Fibroblast of lung (primary cell): ENCODE data around the gene THY1. TPM values are rescaled to one million over a fixed set of nuclear protein-coding genes. Genes with fewer than 3 reads are reported as not detected.
"Not testable (repeated sequence)": the region's sequence is repeated elsewhere in the genome, so short reads cannot be mapped to it uniquely, and the experiment has no call there.

Experiments
- DNase-seq, 2 donors: peaks; one replicate each; pipeline versions ENCODE4 v3.0.0 to v3.0.0-alpha.2; 2010; ENCODE audit warnings: low read depth in 2 of 2
- H2AFZ ChIP-seq: 2 replicates; pipeline ENCODE4 v1.5.1; 2012; ENCODE audit warnings: low read length, control low read depth, inconsistent platforms
- H3K27ac ChIP-seq: 2 replicates; pipeline ENCODE4 v1.5.1; 2011; ENCODE audit warnings: low read length, control low read depth; ENCODE audit not compliant: insufficient read depth
- H3K27me3 ChIP-seq: 2 replicates; pipeline ENCODE4 v1.5.1; 2011; ENCODE audit warnings: mild to moderate bottlenecking, low read length; ENCODE audit not compliant: control insufficient read depth, insufficient read depth
- H3K36me3 ChIP-seq: 2 replicates; pipeline ENCODE4 v1.5.1; 2011; ENCODE audit warnings: low read length; ENCODE audit not compliant: control insufficient read depth, insufficient read depth
- H3K4me1 ChIP-seq: 2 replicates; pipeline ENCODE4 v1.5.1; 2011; ENCODE audit warnings: low read length; ENCODE audit not compliant: control insufficient read depth, insufficient read depth; ENCODE audit errors: extremely low read depth
- H3K4me2 ChIP-seq: 2 replicates; pipeline ENCODE4 v1.5.1; 2011; ENCODE audit warnings: low read length, control low read depth; ENCODE audit not compliant: insufficient read depth; ENCODE audit errors: extremely low read depth
- H3K4me3 ChIP-seq, 4 experiments: fragments of 200-600 bp in 1 of 4; sonication (generic) in 1 of 4; replicated peaks in 1 of 4; 2 replicates each; pipeline ENCODE4 v1.5.1; 2011 to 2016; ENCODE audit warnings: low read length in 4 of 4, low read depth in 3 of 4, mild to moderate bottlenecking in 3 of 4, control low read depth in 2 of 4, inconsistent platforms in 1 of 4, mixed read lengths in 1 of 4; ENCODE audit not compliant: insufficient read depth in 1 of 4; ENCODE audit errors: control extremely low read depth in 1 of 4
- H3K79me2 ChIP-seq: 2 replicates; pipeline ENCODE4 v1.5.1; 2012; ENCODE audit warnings: mild to moderate bottlenecking, low read length, inconsistent platforms; ENCODE audit not compliant: control insufficient read depth, insufficient read depth
- H3K9ac ChIP-seq: 2 replicates; pipeline ENCODE4 v1.5.1; 2011; ENCODE audit warnings: mild to moderate bottlenecking, low read length, control low read depth; ENCODE audit not compliant: insufficient read depth
- H3K9me3 ChIP-seq: 2 replicates; pipeline ENCODE4 v1.5.1; 2012; ENCODE audit warnings: low read depth, low read length; ENCODE audit not compliant: control insufficient read depth, insufficient read depth
- H4K20me1 ChIP-seq: 2 replicates; pipeline ENCODE4 v1.5.1; 2011; ENCODE audit warnings: low read length; ENCODE audit not compliant: control insufficient read depth, insufficient read depth; ENCODE audit errors: extremely low read depth
- EZH2 ChIP-seq: IDR thresholded peaks from 2 replicates; pipeline ENCODE4 v1.5.1; 2012; ENCODE audit warnings: low read length, control low read depth, mild to moderate bottlenecking; ENCODE audit errors: missing control alignments
- polyA plus RNA-seq, 2 donors: library from polyadenylated mRNA; depleted of rRNA in 1 of 2; stranded (reverse) in 1 of 2; unstranded in 1 of 2; fragments of >200 nt; gene quantifications; 2 replicates each; pipeline ENCODE4 v1.2.1, GENCODE V29; 2011 to 2012; ENCODE audit warnings: missing spikeins in 1 of 2
- total RNA-seq: library from RNA; depleted of rRNA; stranded (reverse); fragments of >200 nt; gene quantifications from 2 replicates; pipeline ENCODE4 v1.2.1, GENCODE V29; 2014
- TF ChIP-seq, protein P1 (sequence below), 2 donors: IDR thresholded peaks in 1 of 2; conservative IDR thresholded peaks in 1 of 2; 1 replicate in 1 of 2; 2 replicates in 1 of 2; pipeline ENCODE4 v1.5.1; 2011 to 2012; ENCODE audit warnings: low read length in 2 of 2, control low read depth in 1 of 2, inconsistent platforms in 1 of 2, low read depth in 1 of 2, mild to moderate bottlenecking in 1 of 2

Gene THY1
- total and polyA plus RNA-seq, 2 donors (not counting 1 experiment from before 2014, with no cell fraction given) = 292 to 824 TPM

DNA sequence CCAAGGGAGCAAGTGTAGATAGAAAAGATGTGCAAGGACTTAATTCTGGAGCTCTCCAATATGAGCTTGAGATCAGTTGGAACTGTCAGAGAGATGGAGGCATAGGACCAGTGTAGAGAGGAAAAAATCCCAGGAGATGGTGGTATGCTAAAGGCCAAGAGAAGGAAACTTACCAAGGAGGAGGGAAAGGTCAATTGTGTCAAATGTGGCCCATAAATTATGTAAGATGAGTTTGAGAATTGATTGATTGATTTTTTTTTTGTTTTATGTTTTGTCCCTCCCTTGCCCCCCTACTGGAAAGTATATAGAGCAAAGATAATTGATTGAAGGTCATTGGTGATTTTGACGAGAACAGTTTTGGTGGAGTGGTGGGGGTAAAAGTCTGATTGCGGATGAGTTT, 38.6 kb downstream of the THY1 start:
- Histone ChIP-seq H2AFZ (no peak overlapping the region), H3K27me3 (peaks cover 14% of the 10 kb centered on the region), H3K4me1 (peaks cover 6% of the 10 kb centered on the region), H3K36me3 (no peaks in the 10 kb centered on the region), H3K4me3 (no peak overlapping the region), H3K27ac (no peak overlapping the region), H3K9ac (no peak overlapping the region), H3K4me2 (no peak overlapping the region), H4K20me1 (no peaks in the 10 kb centered on the region), H3K79me2 (no peaks in the 10 kb centered on the region), H3K9me3 (no peaks in the 10 kb centered on the region)
- no peak for TF ChIP-seq EZH2
- TF ChIP-seq, protein P1, sequence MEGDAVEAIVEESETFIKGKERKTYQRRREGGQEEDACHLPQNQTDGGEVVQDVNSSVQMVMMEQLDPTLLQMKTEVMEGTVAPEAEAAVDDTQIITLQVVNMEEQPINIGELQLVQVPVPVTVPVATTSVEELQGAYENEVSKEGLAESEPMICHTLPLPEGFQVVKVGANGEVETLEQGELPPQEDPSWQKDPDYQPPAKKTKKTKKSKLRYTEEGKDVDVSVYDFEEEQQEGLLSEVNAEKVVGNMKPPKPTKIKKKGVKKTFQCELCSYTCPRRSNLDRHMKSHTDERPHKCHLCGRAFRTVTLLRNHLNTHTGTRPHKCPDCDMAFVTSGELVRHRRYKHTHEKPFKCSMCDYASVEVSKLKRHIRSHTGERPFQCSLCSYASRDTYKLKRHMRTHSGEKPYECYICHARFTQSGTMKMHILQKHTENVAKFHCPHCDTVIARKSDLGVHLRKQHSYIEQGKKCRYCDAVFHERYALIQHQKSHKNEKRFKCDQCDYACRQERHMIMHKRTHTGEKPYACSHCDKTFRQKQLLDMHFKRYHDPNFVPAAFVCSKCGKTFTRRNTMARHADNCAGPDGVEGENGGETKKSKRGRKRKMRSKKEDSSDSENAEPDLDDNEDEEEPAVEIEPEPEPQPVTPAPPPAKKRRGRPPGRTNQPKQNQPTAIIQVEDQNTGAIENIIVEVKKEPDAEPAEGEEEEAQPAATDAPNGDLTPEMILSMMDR (conservative IDR thresholded peaks at IDR 0.05 in 1 of 2, IDR thresholded peaks at IDR 0.05 in 1 of 2; ENCODE audit: low read depth in 1 of 2, low read length in 2 of 2) = no peak
- DNase-seq = no peak

DNA sequence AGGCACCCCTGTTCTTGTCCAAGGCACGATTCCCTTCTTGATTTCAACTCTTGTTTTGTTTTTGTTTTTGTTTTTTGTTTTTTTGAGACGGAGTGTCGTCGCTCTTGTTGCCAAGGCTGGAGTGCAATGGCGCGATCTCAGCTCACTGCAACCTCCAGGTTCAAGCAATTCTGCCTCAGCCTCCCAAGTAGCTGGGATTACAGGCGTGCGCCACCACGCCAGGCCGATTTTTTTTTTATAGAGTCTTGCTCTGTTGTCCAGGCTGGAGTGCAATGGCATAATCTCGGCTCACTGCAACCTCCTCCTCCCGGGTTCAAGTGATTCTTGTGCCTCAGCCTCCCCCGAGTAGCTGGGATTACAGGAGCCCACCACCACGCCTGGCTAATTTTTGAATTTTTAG, 40.5 kb downstream of the THY1 start:
- not testable (repeated sequence) for H3K4me2 ChIP-seq, H3K79me2 ChIP-seq, H3K9ac ChIP-seq, H3K4me1 ChIP-seq, H3K27ac ChIP-seq, H3K27me3 ChIP-seq, DNase-seq, H3K36me3 ChIP-seq, H4K20me1 ChIP-seq, H2AFZ ChIP-seq, H3K9me3 ChIP-seq
- peak overlapping the region in 1 of 4 experiments; percentile 81 for H3K4me3 ChIP-seq

- H3K79me2 ChIP-seq = no peaks in the 10 kb centered on the region
- peaks cover 8% of the 10 kb centered on the region for H3K27me3 ChIP-seq
- H3K9me3 ChIP-seq = no peaks in the 10 kb centered on the region
- H2AFZ ChIP-seq = peak overlapping the region; percentile 40
- H4K20me1 ChIP-seq = no peaks in the 10 kb centered on the region
- H3K27ac ChIP-seq = peak overlapping the region; percentile 46
- H3K4me2 ChIP-seq = peak overlapping the region; percentile 98
- no peak for DNase-seq
- H3K4me1 ChIP-seq = peaks cover 11% of the 10 kb centered on the region
- no peaks in the 10 kb centered on the region for H3K36me3 ChIP-seq
- TF ChIP-seq, protein P1 (conservative IDR thresholded peaks at IDR 0.05 in 1 of 2, IDR thresholded peaks at IDR 0.05 in 1 of 2; ENCODE audit: low read depth in 1 of 2, low read length in 2 of 2) = no peak
- TF ChIP-seq EZH2 = no peak
- peak overlapping the region; percentile 43 to 81 (median 59) for H3K4me3 ChIP-seq
- peak overlapping the region; percentile 21 for H3K9ac ChIP-seq
These were observed 40.9 kb downstream of the THY1 start for GRCh38 chr11:119382101-119382500.
